SK-N-SH (cell line): ENCODE measurements around the gene NUDCD3. TPM values are rescaled to one million over a fixed set of nuclear protein-coding genes. Genes with fewer than 3 reads are reported as not detected.

Source experiments
- CTCF ChIA-PET: fragments of 300-600, 350-600 bp; formaldehyde crosslinking; extraction: SDS; loops from one replicate; lab custom pipeline; 2021; lab: Yijun Ruan, JAX
- POLR2A ChIA-PET: fragments of 350-600 bp; sonication (Branson Sonifier 250); formaldehyde crosslinking; extraction: SDS; loops from one replicate; lab custom pipeline; 2020; ENCODE audit warnings: antibody characterized with exemption, inconsistent platforms; lab: Yijun Ruan, JAX
- DNase-seq: peaks from one replicate; pipeline ENCODE4 v3.0.0; 2012
- H2AFZ ChIP-seq: fragments of 200-600 bp; sonication (generic); 2 replicates; pipeline ENCODE4 v1.8.1; 2016; ENCODE audit warnings: antibody characterized with exemption, mild to moderate bottlenecking, low read depth
- H3F3A ChIP-seq: fragments of 200-600 bp; sonication (generic); replicated peaks from 2 replicates; pipeline ENCODE3; 2016; ENCODE audit warnings: antibody characterized with exemption, mild to moderate bottlenecking; ENCODE audit not compliant: insufficient read depth
- H3K27ac ChIP-seq, 2 experiments: fragments of 200-500 bp in 1 of 2; fragments of 200-600 bp in 1 of 2; sonication (Bioruptor generic) in 1 of 2; sonication (generic), shearing (Covaris generic) in 1 of 2; 2 replicates each; pipeline versions ENCODE4 v1.5.1 to v1.6.1; 2014 to 2016; ENCODE audit warnings: low read depth in 2 of 2, inconsistent platforms in 1 of 2, low read length in 1 of 2, mild to moderate bottlenecking in 1 of 2, mixed read lengths in 1 of 2
- H3K27me3 ChIP-seq: fragments of 200-600 bp; sonication (generic), shearing (Covaris generic); 2 replicates; pipeline ENCODE4 v1.6.1; 2016; ENCODE audit warnings: mixed run types; ENCODE audit not compliant: insufficient read depth
- H3K36me3 ChIP-seq, 2 experiments: fragments of 200-500 bp in 1 of 2; fragments of 200-600 bp in 1 of 2; sonication (Bioruptor generic) in 1 of 2; sonication (generic) in 1 of 2; replicated peaks in 1 of 2; 2 replicates each; pipeline versions ENCODE3 to v1.5.1; 2014 to 2016; ENCODE audit warnings: low read length in 1 of 2, mild to moderate bottlenecking in 1 of 2; ENCODE audit not compliant: insufficient read depth in 2 of 2, control insufficient read depth in 1 of 2
- H3K4me1 ChIP-seq, 2 experiments: fragments of 200-500 bp in 1 of 2; fragments of 200-600 bp in 1 of 2; sonication (Bioruptor generic) in 1 of 2; sonication (generic), shearing (Covaris generic) in 1 of 2; 2 replicates each; pipeline versions ENCODE4 v1.5.1 to v1.6.1; 2014 to 2016; ENCODE audit warnings: low read depth in 1 of 2, low read length in 1 of 2, mixed run types in 1 of 2; ENCODE audit not compliant: insufficient read depth in 2 of 2, control insufficient read depth in 1 of 2
- H3K4me2 ChIP-seq: fragments of 200-600 bp; sonication (generic), shearing (Covaris generic); 2 replicates; pipeline ENCODE4 v1.6.1; 2017; ENCODE audit warnings: mixed run types
- H3K4me3 ChIP-seq, 2 experiments: fragments of 200-500 bp in 1 of 2; fragments of 200-600 bp in 1 of 2; sonication (Bioruptor generic) in 1 of 2; sonication (generic), shearing (Covaris generic) in 1 of 2; 2 replicates each; pipeline versions ENCODE4 v1.5.1 to v1.8.1; 2014 to 2016; ENCODE audit warnings: low read depth in 2 of 2, inconsistent platforms in 1 of 2, low read length in 1 of 2, mild to moderate bottlenecking in 1 of 2, mixed read lengths in 1 of 2, moderate library complexity in 1 of 2
- H3K79me2 ChIP-seq: fragments of 200-600 bp; sonication (generic); 2 replicates; pipeline ENCODE4 v1.8.1; 2017; ENCODE audit warnings: mild to moderate bottlenecking; ENCODE audit not compliant: insufficient read depth
- H3K9ac ChIP-seq: fragments of 200-600 bp; sonication (generic); 2 replicates; pipeline ENCODE4 v1.6.1; 2017; ENCODE audit warnings: mixed run types
- H3K9me2 ChIP-seq: fragments of 200-600 bp; sonication (generic); 2 replicates; pipeline ENCODE4 v1.6.1; 2017; ENCODE audit warnings: mixed run types
- H3K9me3 ChIP-seq: fragments of 200-600 bp; sonication (generic); 2 replicates; pipeline ENCODE4 v1.6.1; 2017; ENCODE audit warnings: mixed run types, mild to moderate bottlenecking, moderate library complexity
- H4K20me1 ChIP-seq: fragments of 200-600 bp; sonication (generic); 2 replicates; pipeline ENCODE4 v1.6.1; 2017; ENCODE audit warnings: mild to moderate bottlenecking, mixed run types; ENCODE audit not compliant: insufficient read depth
- CHD2 ChIP-seq: fragments of 150-350 bp; IDR thresholded peaks from 2 replicates; pipeline ENCODE4 v1.6.1; 2018; ENCODE audit warnings: low read length; ENCODE audit not compliant: partially characterized antibody
- CTCF ChIP-seq: fragments of 200-600 bp; sonication (generic); IDR thresholded peaks from 2 replicates; pipeline ENCODE4 v1.6.1; 2017; ENCODE audit warnings: antibody characterized with exemption, mild to moderate bottlenecking, moderate library complexity
- ELF1 ChIP-seq: IDR thresholded peaks from 2 replicates; pipeline ENCODE4 v1.4.0; 2012
- FOSL2 ChIP-seq: IDR thresholded peaks from 2 replicates; pipeline ENCODE4 v1.4.0; 2012; ENCODE audit warnings: low read depth, mild to moderate bottlenecking, moderate library complexity, borderline replicate concordance
- FOXJ3 ChIP-seq: sonication (generic); formaldehyde crosslinking; IDR thresholded peaks from 2 replicates; pipeline ENCODE4 v1.5.1; 2020; ENCODE audit warnings: mild to moderate bottlenecking, missing genetic modification reagents
- FOXM1 ChIP-seq: IDR thresholded peaks from 2 replicates; pipeline ENCODE4 v1.4.0; 2012; ENCODE audit warnings: low read depth, mild to moderate bottlenecking
- GATA2 ChIP-seq: sonication (generic); formaldehyde crosslinking; IDR thresholded peaks from 2 replicates; pipeline ENCODE4 v1.5.0; 2020; ENCODE audit warnings: mild to moderate bottlenecking, missing genetic modification reagents
- JUND ChIP-seq: IDR thresholded peaks from 2 replicates; pipeline ENCODE4 v1.4.0; 2012
- MAX ChIP-seq: IDR thresholded peaks from 2 replicates; pipeline ENCODE4 v1.4.0; 2012; ENCODE audit warnings: low read depth
- MEF2A ChIP-seq: IDR thresholded peaks from 2 replicates; pipeline ENCODE4 v1.4.0; 2012; ENCODE audit warnings: low read depth, borderline replicate concordance
- MXI1 ChIP-seq: IDR thresholded peaks from 2 replicates; pipeline ENCODE4 v1.6.1; 2012; ENCODE audit warnings: mild to moderate bottlenecking, low read depth, low read length, improper control_type of control experiment
- NFIC ChIP-seq: IDR thresholded peaks from 2 replicates; pipeline ENCODE4 v1.4.0; 2012; ENCODE audit warnings: borderline replicate concordance
- NRF1 ChIP-seq: IDR thresholded peaks from 2 replicates; pipeline ENCODE4 v1.6.1; 2012; ENCODE audit warnings: low read depth, mild to moderate bottlenecking, low read length
- POLR2AphosphoS5 ChIP-seq: IDR thresholded peaks from 2 replicates; pipeline ENCODE4 v1.6.1; 2012; ENCODE audit warnings: low read depth, low read length
- RCOR1 ChIP-seq: fragments of 150-350 bp; IDR thresholded peaks from 2 replicates; pipeline ENCODE4 v1.6.1; 2017; ENCODE audit warnings: antibody characterized with exemption, low read length
- REST ChIP-seq: IDR thresholded peaks from 2 replicates; pipeline ENCODE4 v1.6.1; 2012; ENCODE audit warnings: mild to moderate bottlenecking, low read depth, low read length, moderate library complexity
- TAF1 ChIP-seq: IDR thresholded peaks from 2 replicates; pipeline ENCODE4 v1.6.1; 2012; ENCODE audit warnings: low read depth, mild to moderate bottlenecking, low read length, moderate library complexity, borderline replicate concordance
- TCF12 ChIP-seq: IDR thresholded peaks from 2 replicates; pipeline ENCODE4 v1.4.0; 2012
- USF1 ChIP-seq: IDR thresholded peaks from 2 replicates; pipeline ENCODE4 v1.4.0; 2012; ENCODE audit warnings: low read depth, borderline replicate concordance
- WGBS: methylation state at CpG from one replicate; pipeline ENCODE4 v1.1.6; 2017; ENCODE audit warnings: low lambda C conversion rate; 5-methylcytosine and 5-hydroxymethylcytosine counted together
- polyA plus RNA-seq, 3 experiments: library from polyadenylated mRNA; depleted of rRNA; stranded (reverse); fragments of >200 nt; gene quantifications; 2 replicates each; pipeline ENCODE4 v1.2.3, GENCODE V29; 2012

NUDCD3 gene
- polyA plus RNA-seq, 1 of the 3 experiments (the other 2 are of a cell fraction): 66.0 TPM

GRCh38 chr7:44376429-44377133 is 113.9 kb downstream of the NUDCD3 start:
- peaks cover 0 to under 1% of the 10 kb centered on the region in 2 experiments for H3K36me3 ChIP-seq
- peaks cover 0 to 11% of the 10 kb centered on the region in 2 experiments; a peak in 1 of 4 replicates for H3K4me1 ChIP-seq
- H3K9ac ChIP-seq: no peak overlapping the region
- H3K9me3 ChIP-seq: no peaks in the 10 kb centered on the region
- peaks cover 19% of the 10 kb centered on the region for H3F3A ChIP-seq
- no peak overlapping the region for H3K4me2 ChIP-seq
- no peaks in the 10 kb centered on the region for H3K79me2 ChIP-seq
- H4K20me1 ChIP-seq: no peaks in the 10 kb centered on the region
- CTCF ChIA-PET: interaction anchor here (0.5 kb wide), 1 partner anchor 115 kb away, joined by 3 read pairs; no protein-coding TSS in a partner anchor
- no peaks in the 10 kb centered on the region for H3K27me3 ChIP-seq
- no peaks in the 10 kb centered on the region for H3K9me2 ChIP-seq
- 25% methylated on average over 7 of the region's 7 CpGs for WGBS
- no peak overlapping the region for H3K4me3 ChIP-seq
- DNase-seq: peak; percentile 31
- TF ChIP-seq TAF1 (no peak), FOXM1 (no peak), RCOR1 (no peak), USF1 (no peak)
- H2AFZ ChIP-seq: no peak overlapping the region
- H3K27ac ChIP-seq: no peak overlapping the region
- POLR2A ChIA-PET: no interaction called here

- no peaks in the 10 kb centered on the region for H3K9me2 ChIP-seq
- WGBS: 70% methylated on average over 12 of the region's 12 CpGs
- H3K4me2 ChIP-seq: no peak overlapping the region
- H3K4me1 ChIP-seq: peaks cover 0 to 11% of the 10 kb centered on the region in 2 experiments; a peak in 1 of 4 replicates
- H3K9me3 ChIP-seq: no peaks in the 10 kb centered on the region
- peaks cover 19% of the 10 kb centered on the region for H3F3A ChIP-seq
- TF ChIP-seq ELF1: no peak
- no peak for TF ChIP-seq TAF1
- TF ChIP-seq MEF2A: no peak
- TF ChIP-seq MXI1: no peak
- no peak for TF ChIP-seq REST
- no peak for TF ChIP-seq POLR2AphosphoS5
- TF ChIP-seq CHD2: no peak
- TF ChIP-seq NFIC: no peak
- no peak for TF ChIP-seq TCF12
- no peak for TF ChIP-seq JUND
- TF ChIP-seq NRF1: no peak
- no peak for TF ChIP-seq GATA2 (CRISPR knock-in tag)
- TF ChIP-seq CTCF: no peak
- TF ChIP-seq FOXJ3: no peak
- TF ChIP-seq FOSL2: no peak
- no peak for TF ChIP-seq MAX
- ChIA-PET POLR2A (no interaction called here), CTCF (interaction anchor here (1.0 kb wide), 1 partner anchor 11 kb away, joined by 3 read pairs; no protein-coding TSS in a partner anchor)
- H3K27ac ChIP-seq: no peak overlapping the region
- H3K27me3 ChIP-seq: no peaks in the 10 kb centered on the region
- H2AFZ ChIP-seq: no peak overlapping the region
- no peak overlapping the region for H3K4me3 ChIP-seq
- no peaks in the 10 kb centered on the region for H4K20me1 ChIP-seq
- no peak overlapping the region for H3K9ac ChIP-seq
- no peaks in the 10 kb centered on the region for H3K79me2 ChIP-seq
- no peak for DNase-seq
- no peaks in the 10 kb centered on the region for H3K36me3 ChIP-seq
Measured at GRCh38 chr7:44375926-44376342, 114.5 kb downstream of the NUDCD3 start.
